SU-DHL-6 (cell line): ENCODE measurements around the gene OR52R1.

ENCODE experiments used
- CTCF ChIP-seq: fragments of 200-600 bp; sonication (generic); IDR thresholded peaks from one replicate; pipeline ENCODE4 v1.5.1; 2017; ENCODE audit warnings: antibody characterized with exemption, mild to moderate bottlenecking, low read length, moderate library complexity; ENCODE audit not compliant: insufficient read depth, poor library complexity, severe bottlenecking
- EZH2phosphoT487 ChIP-seq: fragments of 200-600 bp; sonication (generic), shearing (Covaris generic); conservative IDR thresholded peaks from 2 replicates; pipeline ENCODE4 v1.6.1; 2018; ENCODE audit warnings: mild to moderate bottlenecking, antibody characterized with exemption, low read length, moderate library complexity, mixed read lengths

DNA sequence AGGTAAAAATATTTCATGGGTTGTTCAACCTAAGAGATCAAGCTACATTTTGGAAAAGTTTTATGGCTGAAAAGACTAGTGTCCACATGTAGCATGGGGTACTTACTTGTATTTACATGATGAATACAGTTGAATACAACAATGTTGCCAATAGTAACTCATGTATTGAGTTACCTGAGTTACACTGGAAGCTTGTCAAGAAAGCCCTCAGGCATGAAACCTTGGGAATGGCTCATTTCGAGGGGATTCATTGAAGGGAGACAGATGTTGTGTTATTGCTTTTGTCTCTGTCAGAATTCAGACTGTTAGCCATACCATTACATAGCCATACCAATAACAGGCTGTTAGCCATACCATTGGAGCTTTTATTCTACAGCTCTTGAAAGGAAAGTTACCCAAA lies 26.2 kb upstream of the OR52R1 start:
- TF ChIP-seq CTCF (no peak), EZH2phosphoT487 (no peak)
